ENCODE results near the gene TGFBRAP1.

DNA sequence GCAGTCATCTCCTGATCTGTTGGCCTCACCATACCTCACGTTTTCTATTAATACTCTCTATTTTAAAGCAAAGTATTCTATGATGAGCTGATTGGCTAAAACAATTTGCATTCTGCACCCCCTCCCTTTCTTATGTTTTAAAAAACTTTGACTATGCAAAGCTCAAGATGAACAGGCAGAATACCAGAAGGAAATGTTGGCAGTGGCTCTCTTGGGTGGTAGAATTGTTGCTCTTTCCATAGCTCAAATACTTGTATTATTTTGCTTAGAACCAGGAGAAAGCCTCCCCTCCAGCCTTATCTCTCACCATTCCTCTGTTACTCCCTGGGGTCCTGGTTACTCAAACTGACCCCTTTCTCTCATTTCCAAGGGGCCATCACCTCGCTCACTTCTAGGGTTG, 73.6 kb downstream of the TGFBRAP1 start:
- TF ChIP-seq, protein P1, sequence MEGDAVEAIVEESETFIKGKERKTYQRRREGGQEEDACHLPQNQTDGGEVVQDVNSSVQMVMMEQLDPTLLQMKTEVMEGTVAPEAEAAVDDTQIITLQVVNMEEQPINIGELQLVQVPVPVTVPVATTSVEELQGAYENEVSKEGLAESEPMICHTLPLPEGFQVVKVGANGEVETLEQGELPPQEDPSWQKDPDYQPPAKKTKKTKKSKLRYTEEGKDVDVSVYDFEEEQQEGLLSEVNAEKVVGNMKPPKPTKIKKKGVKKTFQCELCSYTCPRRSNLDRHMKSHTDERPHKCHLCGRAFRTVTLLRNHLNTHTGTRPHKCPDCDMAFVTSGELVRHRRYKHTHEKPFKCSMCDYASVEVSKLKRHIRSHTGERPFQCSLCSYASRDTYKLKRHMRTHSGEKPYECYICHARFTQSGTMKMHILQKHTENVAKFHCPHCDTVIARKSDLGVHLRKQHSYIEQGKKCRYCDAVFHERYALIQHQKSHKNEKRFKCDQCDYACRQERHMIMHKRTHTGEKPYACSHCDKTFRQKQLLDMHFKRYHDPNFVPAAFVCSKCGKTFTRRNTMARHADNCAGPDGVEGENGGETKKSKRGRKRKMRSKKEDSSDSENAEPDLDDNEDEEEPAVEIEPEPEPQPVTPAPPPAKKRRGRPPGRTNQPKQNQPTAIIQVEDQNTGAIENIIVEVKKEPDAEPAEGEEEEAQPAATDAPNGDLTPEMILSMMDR (IDR thresholded peaks at IDR 0.05) = no peak
- TF ChIP-seq POLR2A (IDR thresholded peaks at IDR 0.05) (no peak), EP300 (IDR thresholded peaks at IDR 0.05) (no peak)
